ENCODE data around the gene KRT33B.

- TF ChIP-seq POLR2AphosphoS5 (IDR thresholded peaks at IDR 0.05; ENCODE audit: low read depth, low read length) (no peak), POLR2A (IDR thresholded peaks at IDR 0.05; ENCODE audit: low read depth, low read length) (no peak), SPI1 (IDR thresholded peaks at IDR 0.05; ENCODE audit: low read depth, low read length) (no peak), TAF1 (IDR thresholded peaks at IDR 0.05; ENCODE audit: low read depth, low read length) (no peak), PAX5 (IDR thresholded peaks at IDR 0.05; ENCODE audit: insufficient read depth, low read length, severe bottlenecking) (no peak), POU2F2 (IDR thresholded peaks at IDR 0.05; ENCODE audit: low read depth, low read length) (no peak)
These were observed 29.9 kb downstream of the KRT33B start for GRCh38 chr17:41339571-41340172.
